ENCODE measurements around the gene PON3. TPM values are rescaled to one million over a fixed set of nuclear protein-coding genes. Genes with fewer than 3 reads are reported as not detected.

The PON3 gene
- total and polyA plus RNA-seq, 2 of the 8 experiments (the other 6 are each of a cell fraction or from before 2014, with no cell fraction given): not detected

GRCh38 chr7:95330961-95331337, 65.2 kb downstream of the PON3 start:
- H4K5ac ChIP-seq (ENCODE audit: insufficient read length, low read depth, low read length): no peak overlapping the region
- no peak overlapping the region for H3K23ac ChIP-seq (ENCODE audit: insufficient read length)
- H3K9me3 ChIP-seq (ENCODE audit: insufficient read depth in 2 of 2, low read depth in 1 of 2, low read length in 1 of 2): no peaks in the 10 kb centered on the region
- no peak overlapping the region for H3K27ac ChIP-seq (ENCODE audit: low read depth, low read length)
- no peaks in the 10 kb centered on the region for H3K27me3 ChIP-seq (replicated peaks in 1 of 4; ENCODE audit: control insufficient read depth in 3 of 4, extremely low read depth in 1 of 4, insufficient read depth in 3 of 4, low read length in 3 of 4)
- H3K56ac ChIP-seq (replicated peaks; ENCODE audit: insufficient read length, low read depth, low read length): no peak overlapping the region
- H3K4ac ChIP-seq (replicated peaks; ENCODE audit: insufficient read length, low read depth, low read length): no peak overlapping the region
- H3K23me2 ChIP-seq (ENCODE audit: low read depth, low read length): no peaks in the 10 kb centered on the region
- CTCF ChIA-PET (ENCODE audit: partially characterized antibody): interaction anchor here (0.6 kb wide), 1 partner anchor 79 kb away, joined by 3 read pairs; no protein-coding TSS in a partner anchor
- H2BK120ac ChIP-seq (replicated peaks; ENCODE audit: low read depth, low read length): no peak overlapping the region
- DNase-seq (ENCODE audit: low read depth in 1 of 2, low spot score in 2 of 2) (no peak), FAIRE-seq (no peak)
- no peaks in the 10 kb centered on the region for H3K79me1 ChIP-seq (ENCODE audit: low read depth, low read length)
- H2BK5ac ChIP-seq (ENCODE audit: low read depth, low read length): no peak overlapping the region
- no peak overlapping the region for H2BK15ac ChIP-seq (ENCODE audit: low read length)
- H3K9ac ChIP-seq (replicated peaks in 1 of 4; ENCODE audit: extremely low read depth in 1 of 4, low read depth in 3 of 4, low read length in 3 of 4): no peak overlapping the region
- no peaks in the 10 kb centered on the region for H3K4me1 ChIP-seq (replicated peaks in 1 of 4; ENCODE audit: control insufficient read depth in 3 of 4, insufficient read depth in 4 of 4, low read length in 3 of 4)
- H3K14ac ChIP-seq (ENCODE audit: insufficient read length): no peak overlapping the region
- no peak overlapping the region for H2AFZ ChIP-seq (ENCODE audit: low read length)
- H4K8ac ChIP-seq (ENCODE audit: extremely low read depth, insufficient read depth, low read length): no peak overlapping the region
- TF ChIP-seq BACH1 (IDR thresholded peaks at IDR 0.05; ENCODE audit: low read length) (no peak), ATF3 (IDR thresholded peaks at IDR 0.05; ENCODE audit: insufficient read depth, low read depth, low read length) (no peak), HDAC6 (IDR thresholded peaks at IDR 0.05; ENCODE audit: low read depth, low read length) (no peak), RFX5 (IDR thresholded peaks at IDR 0.05; ENCODE audit: borderline replicate concordance, low read depth, low read length) (no peak), CHD1 (IDR thresholded peaks at IDR 0.05; ENCODE audit: low read depth, low read length) (no peak), USF2 (IDR thresholded peaks at IDR 0.05; ENCODE audit: low read length) (no peak), MAX (IDR thresholded peaks at IDR 0.05) (no peak), POLR2A (IDR thresholded peaks at IDR 0.05; ENCODE audit: control extremely low read depth in 1 of 2, low read depth in 2 of 2, low read length in 2 of 2) (no peak), E2F6 (IDR thresholded peaks at IDR 0.05) (no peak), RAD21 (IDR thresholded peaks at IDR 0.05 in 1 of 2, conservative IDR thresholded peaks at IDR 0.05 in 1 of 2; ENCODE audit: low read depth in 2 of 2, low read length in 2 of 2) (no peak)
- H2BK12ac ChIP-seq (ENCODE audit: low read depth, low read length): no peak overlapping the region
- H3K4me3 ChIP-seq (ENCODE audit: extremely low read depth in 1 of 4, insufficient read depth in 2 of 4, low read depth in 3 of 4, low read length in 4 of 4): no peak overlapping the region
- no peak overlapping the region for H3K18ac ChIP-seq (ENCODE audit: extremely low read depth, low read length)
- H3K4me2 ChIP-seq (ENCODE audit: insufficient read depth in 1 of 2, low read depth in 2 of 2, low read length in 2 of 2): no peak overlapping the region
- H3K36me3 ChIP-seq (ENCODE audit: control insufficient read depth in 2 of 4, insufficient read depth in 4 of 4, low read length in 3 of 4): no peaks in the 10 kb centered on the region
- no peak overlapping the region for H2BK20ac ChIP-seq (ENCODE audit: low read length)
- no peaks in the 10 kb centered on the region for H4K20me1 ChIP-seq (replicated peaks in 1 of 2; ENCODE audit: control insufficient read depth in 1 of 2, insufficient read depth in 2 of 2, low read length in 2 of 2)
- no peaks in the 10 kb centered on the region for H3K79me2 ChIP-seq (ENCODE audit: control insufficient read depth in 1 of 2, insufficient read depth in 2 of 2, low read length in 2 of 2)
- POLR2A ChIA-PET (ENCODE audit: partially characterized antibody): no interaction called here
- H2AK5ac ChIP-seq (ENCODE audit: low read depth, low read length): no peak overlapping the region
- no peak overlapping the region for H4K91ac ChIP-seq (replicated peaks; ENCODE audit: insufficient read length, low read length)
- 92% methylated on average over 1 of the region's 1 CpG; no CpG with 5 or more reads in 1 of the 2 experiments for WGBS, 2 experiments (ENCODE audit: extremely low coverage in 1 of 2, insufficient coverage in 1 of 2, insufficient read length in 1 of 2, insufficient replicate concordance in 2 of 2, low coverage in 1 of 2, low lambda C conversion rate in 2 of 2, missing lambda C conversion rate in 1 of 2)
